Nephron progenitor cell (in vitro differentiated cells): ENCODE results near the gene KCNIP1.
A peak's percentile ranks its signal among the peaks of the same experiment; 100 is the strongest.

Source experiments
- DNase-seq: peaks from one replicate; pipeline ENCODE4 v3.0.0; 2021
- H3K27ac Mint-ChIP-seq: 2 replicates; pipeline ENCODE4 v1.8.0; 2021; ENCODE audit warnings: mild to moderate bottlenecking, moderate library complexity, mixed read lengths
- H3K27me3 Mint-ChIP-seq: 2 replicates; pipeline ENCODE4 v1.8.0; 2021; ENCODE audit warnings: mild to moderate bottlenecking, low read depth, mixed read lengths; ENCODE audit not compliant: poor library complexity
- H3K36me3 Mint-ChIP-seq: 2 replicates; pipeline ENCODE4 v1.8.0; 2021; ENCODE audit warnings: low read depth, mixed read lengths
- H3K4me1 Mint-ChIP-seq: 2 replicates; pipeline ENCODE4 v1.8.0; 2021; ENCODE audit warnings: mixed read lengths
- H3K4me3 Mint-ChIP-seq: 2 replicates; pipeline ENCODE4 v1.8.0; 2021; ENCODE audit warnings: mild to moderate bottlenecking, moderate library complexity, mixed read lengths
- H3K9me3 Mint-ChIP-seq: 2 replicates; pipeline ENCODE4 v1.8.0; 2021; ENCODE audit warnings: mild to moderate bottlenecking, moderate library complexity, mixed read lengths
- TF ChIP-seq, protein P1 (sequence below): fragments of 200-600 bp; sonication (generic); IDR thresholded peaks from 2 replicates; pipeline ENCODE4 v1.5.0; 2021; ENCODE audit warnings: antibody characterized with exemption

KCNIP1 gene

DNA sequence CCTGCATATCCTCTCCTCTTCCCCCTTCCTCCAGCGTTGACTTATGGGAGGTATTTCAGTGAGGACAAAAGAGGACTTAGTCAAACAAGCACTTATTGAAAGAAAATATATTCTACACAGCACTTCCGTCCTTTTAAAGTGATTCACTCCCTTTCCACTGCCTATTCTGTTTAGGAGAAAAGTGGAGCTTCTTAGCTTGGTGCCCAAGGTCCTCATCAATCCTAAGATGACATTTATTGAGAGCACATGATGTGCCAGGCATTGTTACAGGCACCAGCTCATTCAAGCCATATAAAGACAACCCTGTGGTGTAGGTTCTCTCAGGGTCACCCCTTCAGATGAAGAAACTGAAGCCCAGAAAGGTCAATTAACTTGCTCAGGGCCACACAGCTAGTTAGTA is 95.9 kb downstream of the KCNIP1 start:
- DNase-seq, result no peak
- no peaks in the 10 kb centered on the region for H3K36me3 Mint-ChIP-seq
- no peaks in the 10 kb centered on the region for H3K9me3 Mint-ChIP-seq
- no peak overlapping the region for H3K27ac Mint-ChIP-seq
- no peak overlapping the region for H3K4me3 Mint-ChIP-seq
- peaks cover 23% of the 10 kb centered on the region for H3K27me3 Mint-ChIP-seq
- H3K4me1 Mint-ChIP-seq, result peaks cover 59% of the 10 kb centered on the region
- TF ChIP-seq, protein P1, sequence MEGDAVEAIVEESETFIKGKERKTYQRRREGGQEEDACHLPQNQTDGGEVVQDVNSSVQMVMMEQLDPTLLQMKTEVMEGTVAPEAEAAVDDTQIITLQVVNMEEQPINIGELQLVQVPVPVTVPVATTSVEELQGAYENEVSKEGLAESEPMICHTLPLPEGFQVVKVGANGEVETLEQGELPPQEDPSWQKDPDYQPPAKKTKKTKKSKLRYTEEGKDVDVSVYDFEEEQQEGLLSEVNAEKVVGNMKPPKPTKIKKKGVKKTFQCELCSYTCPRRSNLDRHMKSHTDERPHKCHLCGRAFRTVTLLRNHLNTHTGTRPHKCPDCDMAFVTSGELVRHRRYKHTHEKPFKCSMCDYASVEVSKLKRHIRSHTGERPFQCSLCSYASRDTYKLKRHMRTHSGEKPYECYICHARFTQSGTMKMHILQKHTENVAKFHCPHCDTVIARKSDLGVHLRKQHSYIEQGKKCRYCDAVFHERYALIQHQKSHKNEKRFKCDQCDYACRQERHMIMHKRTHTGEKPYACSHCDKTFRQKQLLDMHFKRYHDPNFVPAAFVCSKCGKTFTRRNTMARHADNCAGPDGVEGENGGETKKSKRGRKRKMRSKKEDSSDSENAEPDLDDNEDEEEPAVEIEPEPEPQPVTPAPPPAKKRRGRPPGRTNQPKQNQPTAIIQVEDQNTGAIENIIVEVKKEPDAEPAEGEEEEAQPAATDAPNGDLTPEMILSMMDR, result no peak

DNA sequence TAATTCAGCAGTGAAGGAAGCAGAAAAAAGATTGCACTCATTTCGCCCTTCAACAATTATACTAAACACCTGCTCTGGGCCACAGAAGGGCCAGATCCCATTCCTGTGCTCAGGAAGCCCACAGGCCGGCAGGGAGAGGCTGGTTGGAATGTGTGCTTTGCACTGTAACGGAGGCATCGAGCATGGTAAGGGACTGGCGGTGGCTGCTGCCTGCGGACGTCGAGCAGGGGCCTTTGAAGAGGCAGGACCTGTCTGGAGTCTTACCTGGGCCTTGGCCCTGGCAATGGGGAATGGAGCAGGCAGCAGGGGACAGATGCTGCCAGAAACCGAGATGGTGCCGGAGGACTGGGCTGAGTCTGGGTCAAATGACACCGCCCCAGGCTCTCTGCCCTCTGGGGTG is 97.8 kb downstream of the KCNIP1 start:
- H3K27me3 Mint-ChIP-seq, result peaks cover 22% of the 10 kb centered on the region
- no peak overlapping the region for H3K4me3 Mint-ChIP-seq
- H3K36me3 Mint-ChIP-seq, result no peaks in the 10 kb centered on the region
- H3K4me1 Mint-ChIP-seq, result peaks cover 56% of the 10 kb centered on the region
- DNase-seq, result no peak
- H3K9me3 Mint-ChIP-seq, result no peaks in the 10 kb centered on the region
- no peak overlapping the region for H3K27ac Mint-ChIP-seq
- TF ChIP-seq, protein P1, result no peak

DNA sequence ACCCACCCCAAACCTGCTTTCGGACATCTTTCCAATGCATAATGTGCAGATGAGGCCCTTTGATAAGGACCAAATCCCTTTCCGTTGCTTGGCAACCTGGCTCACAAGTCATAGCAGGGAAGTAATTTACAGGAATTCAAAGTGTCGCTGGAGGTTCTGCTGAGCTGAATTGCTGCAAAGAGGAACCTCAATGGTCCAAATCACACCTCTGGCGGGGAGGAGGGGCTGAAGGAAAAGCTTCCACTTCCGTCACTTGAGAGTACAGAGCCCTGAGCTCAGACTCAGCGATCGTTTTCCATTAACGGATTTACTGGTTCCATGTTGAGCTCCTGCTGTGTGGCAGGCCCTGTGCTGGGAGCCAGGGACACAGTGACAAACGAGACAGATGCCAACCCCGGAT is 99.3 kb downstream of the KCNIP1 start:
- DNase-seq, result no peak
- H3K4me1 Mint-ChIP-seq, result peaks cover 47% of the 10 kb centered on the region
- H3K27me3 Mint-ChIP-seq, result peaks cover 31% of the 10 kb centered on the region
- no peak overlapping the region for H3K4me3 Mint-ChIP-seq
- no peaks in the 10 kb centered on the region for H3K9me3 Mint-ChIP-seq
- no peaks in the 10 kb centered on the region for H3K36me3 Mint-ChIP-seq
- H3K27ac Mint-ChIP-seq, result no peak overlapping the region
- TF ChIP-seq, protein P1, result no peak

DNA sequence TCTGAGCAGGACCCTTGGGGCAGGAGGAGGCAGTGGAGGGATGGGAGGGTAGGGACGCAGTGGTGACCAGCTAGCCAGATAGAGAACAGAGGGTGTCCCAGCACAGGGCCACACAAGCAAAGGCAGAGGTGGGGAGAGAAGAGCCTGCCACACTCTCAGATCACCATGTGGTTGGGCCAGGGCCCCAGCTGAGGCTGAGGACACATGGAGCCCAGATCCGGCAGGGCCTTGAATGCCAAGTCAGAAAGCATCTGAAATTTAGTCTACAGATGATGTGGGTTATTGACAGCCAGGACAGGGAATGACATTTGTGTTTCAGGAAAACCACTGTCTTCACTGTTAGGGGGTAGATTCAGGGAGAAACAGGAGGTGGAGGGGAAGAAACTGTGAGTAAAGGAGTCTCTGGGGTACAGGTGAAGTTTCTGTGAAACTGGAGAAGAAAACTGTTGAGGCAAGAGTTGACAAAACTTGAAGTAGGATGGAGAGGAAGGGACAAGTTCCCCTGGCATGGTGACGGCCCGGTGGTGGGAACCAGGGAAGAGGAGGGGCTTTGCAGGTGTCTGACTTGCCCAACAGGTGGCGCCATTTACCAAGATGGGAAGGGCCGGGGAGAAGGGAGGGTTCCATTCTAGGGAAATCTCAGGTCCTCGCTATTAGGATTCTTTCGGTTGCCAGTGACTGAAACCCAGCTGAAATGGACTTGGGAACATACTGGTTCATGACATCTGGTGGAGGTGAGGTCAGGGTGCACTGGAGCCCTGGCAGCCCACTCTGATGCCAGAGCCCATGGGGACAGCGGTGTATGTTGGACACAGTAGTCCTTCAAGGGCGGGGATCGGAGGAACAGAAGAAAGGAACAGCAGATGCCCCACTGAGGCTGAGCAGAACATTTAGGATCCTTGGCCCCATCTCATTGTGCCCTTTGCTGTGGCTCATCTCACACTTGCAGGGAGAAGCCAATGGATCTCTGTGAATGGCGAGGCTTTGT is 100.1 kb downstream of the KCNIP1 start:
- Mint-ChIP-seq H3K27ac (no peak overlapping the region), H3K9me3 (no peaks in the 10 kb centered on the region), H3K4me1 (peaks cover 39% of the 10 kb centered on the region), H3K27me3 (peaks cover 33% of the 10 kb centered on the region), H3K4me3 (no peak overlapping the region), H3K36me3 (no peaks in the 10 kb centered on the region)
- TF ChIP-seq, protein P1, result peak; percentile 80
- peak; percentile 87 for DNase-seq

DNA sequence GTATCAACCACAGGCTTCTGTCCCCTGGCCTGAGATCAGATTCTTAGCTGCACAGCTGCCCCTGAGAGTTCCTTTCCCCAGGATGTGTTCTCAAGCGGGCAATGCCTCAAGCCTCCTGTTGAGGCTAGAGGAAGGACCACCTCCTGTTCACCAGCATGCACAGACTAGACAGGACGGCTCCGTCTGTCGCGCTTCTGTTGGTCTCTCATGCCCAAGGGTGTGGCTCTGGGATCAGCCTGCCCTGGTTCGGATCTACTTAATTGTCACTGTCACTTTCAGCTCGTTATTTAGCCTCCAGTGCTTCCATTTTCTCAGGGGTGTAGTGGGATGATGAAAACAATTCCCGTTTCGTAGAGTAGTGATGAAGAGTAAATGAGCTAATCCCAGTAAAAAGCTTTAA is 103.1 kb downstream of the KCNIP1 start:
- H3K36me3 Mint-ChIP-seq, result no peaks in the 10 kb centered on the region
- no peaks in the 10 kb centered on the region for H3K9me3 Mint-ChIP-seq
- no peak for DNase-seq
- peaks cover 21% of the 10 kb centered on the region for H3K4me1 Mint-ChIP-seq
- peaks cover 29% of the 10 kb centered on the region for H3K27me3 Mint-ChIP-seq
- TF ChIP-seq, protein P1, result no peak
- H3K4me3 Mint-ChIP-seq, result no peak overlapping the region
- H3K27ac Mint-ChIP-seq, result peak overlapping the region; percentile 21
